GM23338 (cell line): ENCODE data around the gene SLC35E2B. TPM values are rescaled to one million over a fixed set of nuclear protein-coding genes. Genes with fewer than 3 reads are reported as not detected.

Source experiments
- ATAC-seq: fragments of 200-7000 bp; cut with Tn5 transposase; 3 replicates; pipeline ENCODE4 v1.9.1; 2020
- DNase-seq: peaks from one replicate; pipeline ENCODE4 v3.0.0-alpha.2; 2015; ENCODE audit warnings: low spot score
- H2AFZ ChIP-seq: fragments of 200-600 bp; sonication (generic); 2 replicates; pipeline ENCODE4 v1.8.0; 2016; ENCODE audit warnings: antibody characterized with exemption, mild to moderate bottlenecking, moderate library complexity
- H3F3A ChIP-seq: fragments of 200-600 bp; sonication (generic); replicated peaks from 2 replicates; pipeline ENCODE4 v1.8.0; 2017; ENCODE audit warnings: antibody characterized with exemption, mixed run types, low read depth
- H3K27ac ChIP-seq: fragments of 200-600 bp; sonication (generic); 2 replicates; pipeline ENCODE4 v1.6.1; 2016; ENCODE audit warnings: low read depth
- H3K27me3 ChIP-seq: fragments of 200-600 bp; sonication (generic); 2 replicates; pipeline ENCODE4 v1.8.0; 2016; ENCODE audit warnings: mild to moderate bottlenecking, mixed run types, moderate library complexity; ENCODE audit not compliant: insufficient read depth
- H3K36me3 ChIP-seq: fragments of 200-600 bp; sonication (generic); 2 replicates; pipeline ENCODE4 v1.8.0; 2016; ENCODE audit warnings: mild to moderate bottlenecking; ENCODE audit not compliant: insufficient read depth
- H3K4me1 ChIP-seq: fragments of 200-600 bp; sonication (generic); 2 replicates; pipeline ENCODE4 v1.8.0; 2016; ENCODE audit warnings: mild to moderate bottlenecking, moderate library complexity; ENCODE audit not compliant: insufficient read depth
- H3K4me2 ChIP-seq: fragments of 200-600 bp; sonication (generic); 2 replicates; pipeline ENCODE4 v1.7.1; 2017; ENCODE audit warnings: mixed run types
- H3K4me3 ChIP-seq: fragments of 200-600 bp; sonication (generic); 2 replicates; pipeline ENCODE4 v1.6.1; 2016; ENCODE audit warnings: mixed run types
- H3K79me2 ChIP-seq: fragments of 200-600 bp; sonication (generic); replicated peaks from 2 replicates; pipeline ENCODE4 v1.8.0; 2017; ENCODE audit warnings: mild to moderate bottlenecking; ENCODE audit not compliant: insufficient read depth
- H3K9me2 ChIP-seq: fragments of 200-600 bp; sonication (generic); 2 replicates; pipeline ENCODE4 v1.8.0; 2017; ENCODE audit not compliant: insufficient read depth
- H4K20me1 ChIP-seq: fragments of 200-600 bp; sonication (generic); replicated peaks from 2 replicates; pipeline ENCODE4 v1.8.0; 2017; ENCODE audit warnings: mild to moderate bottlenecking; ENCODE audit not compliant: insufficient read depth
- H3K27ac Mint-ChIP-seq: 2 replicates; pipeline ENCODE4 v1.8.0; 2020; ENCODE audit warnings: inconsistent platforms, mild to moderate bottlenecking, moderate library complexity, mixed read lengths
- H3K27me3 Mint-ChIP-seq: 3 replicates; pipeline ENCODE4 v1.8.0; 2022; ENCODE audit warnings: low read depth, mild to moderate bottlenecking, moderate library complexity, mixed read lengths, inconsistent platforms; ENCODE audit not compliant: insufficient read depth, poor library complexity
- H3K36me3 Mint-ChIP-seq: 3 replicates; pipeline ENCODE4 v1.8.0; 2021; ENCODE audit warnings: low read depth, mild to moderate bottlenecking, inconsistent platforms, moderate library complexity, mixed read lengths
- H3K4me1 Mint-ChIP-seq: 3 replicates; pipeline ENCODE4 v1.8.0; 2020; ENCODE audit warnings: mild to moderate bottlenecking, inconsistent platforms, mixed read lengths
- H3K4me3 Mint-ChIP-seq: 3 replicates; pipeline ENCODE4 v1.8.0; 2021; ENCODE audit warnings: moderate library complexity, mild to moderate bottlenecking, inconsistent platforms, mixed read lengths
- H3K9me3 Mint-ChIP-seq: 3 replicates; pipeline ENCODE4 v1.8.0; 2020; ENCODE audit warnings: moderate library complexity, mild to moderate bottlenecking, inconsistent platforms, mixed read lengths
- CREB1 ChIP-seq: fragments of 250-450 bp; sonication (Bioruptor Pico); IDR thresholded peaks from 2 replicates; pipeline ENCODE4 v1.5.0; 2020; ENCODE audit warnings: low read depth, mild to moderate bottlenecking, moderate library complexity
- EZH2phosphoT487 ChIP-seq: fragments of 200-600 bp; sonication (generic); IDR thresholded peaks from one replicate; pipeline ENCODE4 v1.8.1; 2018; ENCODE audit warnings: antibody characterized with exemption; ENCODE audit not compliant: unreplicated experiment
- JUNB ChIP-seq: IDR thresholded peaks from one replicate; pipeline ENCODE4 v1.6.1; 2016; ENCODE audit warnings: antibody characterized with exemption; ENCODE audit not compliant: unreplicated experiment
- POLR2AphosphoS5 ChIP-seq: IDR thresholded peaks from 2 replicates; pipeline ENCODE4 v1.6.1; 2016; ENCODE audit warnings: antibody characterized with exemption, low read depth
- STAT1 ChIP-seq: IDR thresholded peaks from one replicate; pipeline ENCODE4 v1.6.1; 2016; ENCODE audit warnings: antibody characterized with exemption; ENCODE audit not compliant: unreplicated experiment
- polyA plus RNA-seq: library from polyadenylated mRNA; unstranded; fragments of >200 nt; fragmentation: Nextera tagmentation; extraction: Ambion mirVana; gene quantifications from 2 replicates; pipeline ENCODE4 v1.2.1, GENCODE V29; 2016
- total RNA-seq: library from RNA; depleted of rRNA; stranded (reverse); fragments of >200 nt; shearing (Covaris generic); gene quantifications from 2 replicates; pipeline ENCODE4 v1.2.3, GENCODE V29; 2014
- TF ChIP-seq, protein P1 (sequence below): fragments of 250-450 bp; sonication (Bioruptor Pico); IDR thresholded peaks from 2 replicates; pipeline ENCODE4 v1.5.0; 2020; ENCODE audit warnings: mild to moderate bottlenecking, moderate library complexity
- TF ChIP-seq, protein P2 (sequence below), 2 experiments: fragments of 200-600 bp in 1 of 2; sonication (generic) in 1 of 2; conservative IDR thresholded peaks; 2 replicates each; pipeline versions ENCODE4 v1.5.1 to v1.6.1; 2016 to 2017; ENCODE audit warnings: antibody characterized with exemption in 2 of 2, low read depth in 2 of 2, mild to moderate bottlenecking in 2 of 2, moderate library complexity in 1 of 2

The SLC35E2B gene
- total and polyA plus RNA-seq, 2 experiments from 2014 or later: 16.8 to 63.0 TPM

DNA sequence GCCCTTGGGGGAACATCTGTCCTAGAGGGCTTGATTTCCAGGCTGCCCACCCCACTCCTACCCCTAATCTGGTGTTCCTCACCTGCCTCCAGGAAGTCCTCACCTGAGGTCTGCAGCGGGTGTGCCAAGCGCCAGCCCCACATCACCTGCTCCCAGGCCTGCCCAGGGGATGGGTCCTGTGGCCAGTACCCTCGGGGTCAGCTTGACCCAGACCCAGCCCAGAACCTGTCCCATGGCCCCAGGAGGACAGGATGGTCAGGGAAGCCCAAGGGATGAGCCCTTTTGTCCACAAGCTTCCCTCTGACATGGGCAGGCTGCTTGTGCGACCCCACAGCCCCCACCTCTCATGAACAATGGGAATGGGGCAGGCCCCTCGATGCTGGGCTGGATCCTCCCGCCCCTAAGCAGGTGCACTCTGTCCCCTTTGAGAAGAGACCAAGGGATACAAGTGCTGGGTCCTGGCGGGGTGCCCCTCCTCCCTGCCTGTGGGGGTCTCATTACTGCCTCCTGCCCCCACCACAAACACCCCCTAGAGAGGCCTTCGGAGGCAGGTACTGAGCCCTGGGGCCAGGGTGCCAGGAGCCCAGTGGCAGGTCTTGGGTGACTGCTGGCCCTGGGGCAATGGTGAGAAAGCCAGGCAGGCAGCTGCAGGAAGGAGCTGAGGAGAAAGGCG lies 74.1 kb downstream of the SLC35E2B start (continued):
- TF ChIP-seq, protein P1, sequence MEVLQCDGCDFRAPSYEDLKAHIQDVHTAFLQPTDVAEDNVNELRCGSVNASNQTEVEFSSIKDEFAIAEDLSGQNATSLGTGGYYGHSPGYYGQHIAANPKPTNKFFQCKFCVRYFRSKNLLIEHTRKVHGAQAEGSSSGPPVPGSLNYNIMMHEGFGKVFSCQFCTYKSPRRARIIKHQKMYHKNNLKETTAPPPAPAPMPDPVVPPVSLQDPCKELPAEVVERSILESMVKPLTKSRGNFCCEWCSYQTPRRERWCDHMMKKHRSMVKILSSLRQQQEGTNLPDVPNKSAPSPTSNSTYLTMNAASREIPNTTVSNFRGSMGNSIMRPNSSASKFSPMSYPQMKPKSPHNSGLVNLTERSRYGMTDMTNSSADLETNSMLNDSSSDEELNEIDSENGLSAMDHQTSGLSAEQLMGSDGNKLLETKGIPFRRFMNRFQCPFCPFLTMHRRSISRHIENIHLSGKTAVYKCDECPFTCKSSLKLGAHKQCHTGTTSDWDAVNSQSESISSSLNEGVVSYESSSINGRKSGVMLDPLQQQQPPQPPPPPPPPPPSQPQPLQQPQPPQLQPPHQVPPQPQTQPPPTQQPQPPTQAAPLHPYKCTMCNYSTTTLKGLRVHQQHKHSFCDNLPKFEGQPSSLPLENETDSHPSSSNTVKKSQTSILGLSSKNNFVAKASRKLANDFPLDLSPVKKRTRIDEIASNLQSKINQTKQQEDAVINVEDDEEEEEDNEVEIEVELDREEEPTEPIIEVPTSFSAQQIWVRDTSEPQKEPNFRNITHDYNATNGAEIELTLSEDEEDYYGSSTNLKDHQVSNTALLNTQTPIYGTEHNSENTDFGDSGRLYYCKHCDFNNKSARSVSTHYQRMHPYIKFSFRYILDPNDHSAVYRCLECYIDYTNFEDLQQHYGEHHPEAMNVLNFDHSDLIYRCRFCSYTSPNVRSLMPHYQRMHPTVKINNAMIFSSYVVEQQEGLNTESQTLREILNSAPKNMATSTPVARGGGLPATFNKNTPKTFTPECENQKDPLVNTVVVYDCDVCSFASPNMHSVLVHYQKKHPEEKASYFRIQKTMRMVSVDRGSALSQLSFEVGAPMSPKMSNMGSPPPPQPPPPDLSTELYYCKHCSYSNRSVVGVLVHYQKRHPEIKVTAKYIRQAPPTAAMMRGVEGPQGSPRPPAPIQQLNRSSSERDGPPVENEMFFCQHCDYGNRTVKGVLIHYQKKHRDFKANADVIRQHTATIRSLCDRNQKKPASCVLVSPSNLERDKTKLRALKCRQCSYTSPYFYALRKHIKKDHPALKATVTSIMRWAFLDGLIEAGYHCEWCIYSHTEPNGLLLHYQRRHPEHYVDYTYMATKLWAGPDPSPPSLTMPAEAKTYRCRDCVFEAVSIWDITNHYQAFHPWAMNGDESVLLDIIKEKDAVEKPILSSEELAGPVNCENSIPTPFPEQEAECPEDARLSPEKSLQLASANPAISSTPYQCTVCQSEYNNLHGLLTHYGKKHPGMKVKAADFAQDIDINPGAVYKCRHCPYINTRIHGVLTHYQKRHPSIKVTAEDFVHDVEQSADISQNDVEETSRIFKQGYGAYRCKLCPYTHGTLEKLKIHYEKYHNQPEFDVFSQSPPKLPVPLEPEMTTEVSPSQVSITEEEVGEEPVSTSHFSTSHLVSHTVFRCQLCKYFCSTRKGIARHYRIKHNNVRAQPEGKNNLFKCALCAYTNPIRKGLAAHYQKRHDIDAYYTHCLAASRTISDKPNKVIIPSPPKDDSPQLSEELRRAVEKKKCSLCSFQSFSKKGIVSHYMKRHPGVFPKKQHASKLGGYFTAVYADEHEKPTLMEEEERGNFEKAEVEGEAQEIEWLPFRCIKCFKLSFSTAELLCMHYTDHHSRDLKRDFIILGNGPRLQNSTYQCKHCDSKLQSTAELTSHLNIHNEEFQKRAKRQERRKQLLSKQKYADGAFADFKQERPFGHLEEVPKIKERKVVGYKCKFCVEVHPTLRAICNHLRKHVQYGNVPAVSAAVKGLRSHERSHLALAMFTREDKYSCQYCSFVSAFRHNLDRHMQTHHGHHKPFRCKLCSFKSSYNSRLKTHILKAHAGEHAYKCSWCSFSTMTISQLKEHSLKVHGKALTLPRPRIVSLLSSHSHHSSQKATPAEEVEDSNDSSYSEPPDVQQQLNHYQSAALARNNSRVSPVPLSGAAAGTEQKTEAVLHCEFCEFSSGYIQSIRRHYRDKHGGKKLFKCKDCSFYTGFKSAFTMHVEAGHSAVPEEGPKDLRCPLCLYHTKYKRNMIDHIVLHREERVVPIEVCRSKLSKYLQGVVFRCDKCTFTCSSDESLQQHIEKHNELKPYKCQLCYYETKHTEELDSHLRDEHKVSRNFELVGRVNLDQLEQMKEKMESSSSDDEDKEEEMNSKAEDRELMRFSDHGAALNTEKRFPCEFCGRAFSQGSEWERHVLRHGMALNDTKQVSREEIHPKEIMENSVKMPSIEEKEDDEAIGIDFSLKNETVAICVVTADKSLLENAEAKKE (CRISPR knock-in tag): no peak

DNA sequence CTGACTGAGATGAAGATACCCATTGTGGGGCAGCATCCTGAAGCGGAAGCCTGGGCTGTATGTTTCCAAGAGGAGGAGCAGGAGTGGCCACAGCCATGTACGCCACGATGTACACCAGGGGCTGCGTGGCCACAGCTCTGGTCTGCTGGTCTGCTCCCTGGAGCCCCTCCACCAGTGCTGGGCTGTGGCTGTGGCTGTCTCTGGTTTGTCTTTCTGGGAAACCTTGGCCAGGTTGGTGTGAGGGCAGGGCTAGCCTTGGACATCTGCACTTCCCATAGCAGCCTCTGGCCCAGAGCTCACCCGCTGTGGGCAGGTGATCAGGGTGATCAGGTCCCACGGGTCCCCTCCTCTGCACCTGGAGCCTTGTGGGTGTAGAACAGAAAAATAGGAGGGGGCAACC lies 74.7 kb downstream of the SLC35E2B start:
- H4K20me1 ChIP-seq: peaks cover 11% of the 10 kb centered on the region
- no peaks in the 10 kb centered on the region for H3K9me2 ChIP-seq
- Mint-ChIP-seq H3K4me1 (peaks cover 12% of the 10 kb centered on the region), H3K27me3 (peaks cover 13% of the 10 kb centered on the region), H3K36me3 (peaks cover 2% of the 10 kb centered on the region; the same call in 2 of the 3 replicates), H3K4me3 (peak overlapping the region; percentile 80; the same call in 2 of the 3 replicates), H3K9me3 (no peaks in the 10 kb centered on the region; the same call in 2 of the 3 replicates), H3K27ac (no peak overlapping the region)
- no peak overlapping the region for H2AFZ ChIP-seq
- H3K4me1 ChIP-seq: peaks cover 6% of the 10 kb centered on the region; the same call in 1 of the 2 replicates
- H3K36me3 ChIP-seq: no peaks in the 10 kb centered on the region
- ATAC-seq (no peak), DNase-seq (no peak)
- no peak overlapping the region for H3K27ac ChIP-seq
- H3F3A ChIP-seq: peaks cover 4% of the 10 kb centered on the region; the same call in 1 of the 2 replicates
- H3K27me3 ChIP-seq: no peaks in the 10 kb centered on the region
- H3K4me2 ChIP-seq: no peak overlapping the region
- H3K4me3 ChIP-seq: no peak overlapping the region
- peaks cover 16% of the 10 kb centered on the region; the same call in 1 of the 2 replicates for H3K79me2 ChIP-seq
- TF ChIP-seq, protein P1 (CRISPR knock-in tag): no peak
- TF ChIP-seq CREB1 (CRISPR knock-in tag): no peak
- TF ChIP-seq, protein P2, sequence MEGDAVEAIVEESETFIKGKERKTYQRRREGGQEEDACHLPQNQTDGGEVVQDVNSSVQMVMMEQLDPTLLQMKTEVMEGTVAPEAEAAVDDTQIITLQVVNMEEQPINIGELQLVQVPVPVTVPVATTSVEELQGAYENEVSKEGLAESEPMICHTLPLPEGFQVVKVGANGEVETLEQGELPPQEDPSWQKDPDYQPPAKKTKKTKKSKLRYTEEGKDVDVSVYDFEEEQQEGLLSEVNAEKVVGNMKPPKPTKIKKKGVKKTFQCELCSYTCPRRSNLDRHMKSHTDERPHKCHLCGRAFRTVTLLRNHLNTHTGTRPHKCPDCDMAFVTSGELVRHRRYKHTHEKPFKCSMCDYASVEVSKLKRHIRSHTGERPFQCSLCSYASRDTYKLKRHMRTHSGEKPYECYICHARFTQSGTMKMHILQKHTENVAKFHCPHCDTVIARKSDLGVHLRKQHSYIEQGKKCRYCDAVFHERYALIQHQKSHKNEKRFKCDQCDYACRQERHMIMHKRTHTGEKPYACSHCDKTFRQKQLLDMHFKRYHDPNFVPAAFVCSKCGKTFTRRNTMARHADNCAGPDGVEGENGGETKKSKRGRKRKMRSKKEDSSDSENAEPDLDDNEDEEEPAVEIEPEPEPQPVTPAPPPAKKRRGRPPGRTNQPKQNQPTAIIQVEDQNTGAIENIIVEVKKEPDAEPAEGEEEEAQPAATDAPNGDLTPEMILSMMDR (conservative IDR thresholded peaks at IDR 0.05; ENCODE audit: low read depth in 2 of 2): no peak
- TF ChIP-seq JUNB: no peak
- TF ChIP-seq EZH2phosphoT487: no peak
- TF ChIP-seq STAT1: no peak
- no peak for TF ChIP-seq POLR2AphosphoS5
